Measurements from ENCODE around the gene NRGN.

DNA sequence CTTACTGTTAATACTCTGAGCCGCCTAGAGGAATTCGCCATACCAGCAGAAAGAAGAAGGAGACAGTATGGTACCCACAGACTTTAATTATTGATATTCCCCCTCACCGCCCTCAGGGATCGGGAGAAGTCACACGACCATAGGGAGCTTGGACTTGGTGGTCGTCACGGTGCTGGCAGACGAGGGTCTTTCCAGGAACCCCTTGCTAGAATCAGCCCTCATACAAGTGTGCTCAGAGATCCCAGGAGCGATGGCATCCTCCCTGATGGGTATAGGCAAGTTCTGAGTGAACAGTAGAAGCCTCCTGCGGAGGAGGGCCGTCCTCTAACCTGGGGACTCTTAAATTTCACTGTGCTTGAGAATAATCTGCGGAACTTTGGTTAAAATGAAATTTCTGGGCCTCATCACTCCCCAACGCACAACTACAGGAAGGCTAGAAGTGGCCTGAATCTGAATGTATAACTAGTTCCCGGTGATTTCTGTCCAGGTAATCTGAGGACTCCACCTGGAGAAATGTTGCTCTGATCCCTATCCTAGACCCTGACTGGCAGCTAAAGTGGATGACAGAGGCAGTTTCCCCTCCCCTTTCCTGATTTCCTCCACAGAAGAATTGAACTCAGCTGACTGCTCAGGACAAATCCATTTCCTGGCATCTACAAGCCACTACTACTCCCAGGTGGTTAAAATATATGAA, 7.8 kb downstream of the NRGN start:
- TF ChIP-seq CTCF (conservative IDR thresholded peaks at IDR 0.05) (no peak), ZFX (IDR thresholded peaks at IDR 0.05) (no peak)

Data from C4-2B (cell line).